Body of pancreas (tissue), 4 donors: ENCODE measurements around the gene KPNA3.

Experiments
- CTCF ChIP-seq, 7 experiments: fragments of 450-650 bp in 4 of 7; fragments of 200-600 bp in 3 of 7; sonication (generic) in 3 of 7; IDR thresholded peaks; one replicate each; pipeline ENCODE4 v1.5.1; 2016 to 2019; ENCODE audit warnings: antibody characterized with exemption in 7 of 7
- POLR2A ChIP-seq, 3 donors: fragments of 450-650 bp; IDR thresholded peaks; one replicate each; pipeline ENCODE4 v1.6.1; 2016; ENCODE audit warnings: antibody characterized with exemption in 3 of 3, mild to moderate bottlenecking in 2 of 3

DNA sequence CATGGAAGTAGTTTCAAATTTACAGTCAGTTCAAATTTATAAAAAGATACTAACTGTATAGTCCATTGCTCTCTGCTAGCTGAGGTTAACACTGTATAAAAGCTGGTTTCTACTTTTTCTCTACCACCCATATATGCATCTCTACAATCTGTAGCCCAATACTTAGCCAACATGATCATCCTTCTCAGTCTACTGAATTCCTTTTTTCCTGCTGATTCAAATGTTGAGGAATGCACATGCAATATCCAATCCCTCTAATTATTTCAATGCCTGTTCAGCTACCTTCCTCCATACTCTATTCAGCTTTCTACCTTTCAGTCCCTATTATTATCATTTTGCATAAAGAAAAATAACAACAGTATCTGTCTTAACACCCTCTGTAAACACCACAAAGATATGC, 15.6 kb downstream of the KPNA3 start:
- TF ChIP-seq POLR2A (IDR thresholded peaks at IDR 0.05) (no peak), CTCF (IDR thresholded peaks at IDR 0.05) (no peak)
